Heart left ventricle (tissue), 13 donors: ENCODE data around the gene FANCE.

ENCODE experiments used
- CTCF ChIP-seq, 12 donors: fragments of 200-600 bp; sonication (generic) in 4 of 12; IDR thresholded peaks; one replicate each; pipeline versions ENCODE4 v1.5.0 to v1.8.0; 2018 to 2022; ENCODE audit warnings: antibody characterized with exemption in 12 of 12, mild to moderate bottlenecking in 5 of 12
- POLR2A ChIP-seq, 2 donors: fragments of 450-650 bp; IDR thresholded peaks; one replicate each; pipeline ENCODE4 v1.6.1; 2017; ENCODE audit warnings: antibody characterized with exemption in 2 of 2, mild to moderate bottlenecking in 2 of 2, moderate library complexity in 2 of 2
- donor health status: ischemic (EF 13 %, LVEDD 7.1; RV severe dilation, severe dysfunction).
- donor health status: DM: no; HTN: yes; CAD: no.
- donor health status: DM: no; HTN: no; CAD: no.
- donor health status: ischemic (EF 25% LVEDD 6.9; RV normal size, moderate dysfunction).
- donor health status: ischemic (EF 25% LVEDD 5.7; RV mildly dilated, moderate dysfunction).
- donor health status: ischemic (EF 35%, LVEDD 5.7; RV mildly dilated, moderate dysfunction).
- donor health status: nonischemic (EF 11% LVEDD 7.7; RV severe dilation, severe dysfunction).
- donor health status: DM: yes; HTN: yes; CAD: no.
- donor health status: PGD.
- donor health status: ischemic (EF 29% LVEDD 5.4; RV normal size, mild dysfunction).
- donor health status: nonischemic (EF 23%, LVEDD 6.1; RV moderate dilation, normal function).

GRCh38 chr6:35468181-35468979 lies 16.2 kb downstream of the FANCE start, which contains the start of gene RPL10A:
- peak; percentile 92 to 99 (median 95) for TF ChIP-seq CTCF (IDR thresholded peaks at IDR 0.05)
- TF ChIP-seq POLR2A (IDR thresholded peaks at IDR 0.05): peak in 1 of 2 donors; percentile 92
